GM19025 (cell line): Measurements from ENCODE around the gene KIT.
A peak's percentile ranks its signal among the peaks of the same experiment; 100 is the strongest.

ENCODE experiments used
- ATAC-seq: cut with Tn5 transposase; IDR thresholded peaks from one replicate; pipeline ENCODE4 v1.9.1; 2021; ENCODE audit warnings: mild to moderate bottlenecking, low read depth, moderate library complexity; ENCODE audit not compliant: unreplicated experiment

KIT gene

DNA sequence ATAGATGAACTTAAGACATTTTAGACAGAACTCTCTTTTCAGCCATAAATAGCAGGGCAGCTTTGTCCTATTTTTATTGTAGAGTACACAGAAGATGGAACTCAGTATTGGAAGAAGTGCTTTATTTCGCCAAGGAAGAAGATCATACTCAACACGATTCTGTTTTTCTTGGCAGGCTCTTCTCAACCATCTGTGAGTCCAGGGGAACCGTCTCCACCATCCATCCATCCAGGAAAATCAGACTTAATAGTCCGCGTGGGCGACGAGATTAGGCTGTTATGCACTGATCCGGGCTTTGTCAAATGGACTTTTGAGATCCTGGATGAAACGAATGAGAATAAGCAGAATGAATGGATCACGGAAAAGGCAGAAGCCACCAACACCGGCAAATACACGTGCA is 37.6 kb downstream of the KIT start:
- ATAC-seq: no peak

- ATAC-seq: no peak
These were observed 38.0 kb downstream of the KIT start for GRCh38 chr4:54695788-54696187.

DNA sequence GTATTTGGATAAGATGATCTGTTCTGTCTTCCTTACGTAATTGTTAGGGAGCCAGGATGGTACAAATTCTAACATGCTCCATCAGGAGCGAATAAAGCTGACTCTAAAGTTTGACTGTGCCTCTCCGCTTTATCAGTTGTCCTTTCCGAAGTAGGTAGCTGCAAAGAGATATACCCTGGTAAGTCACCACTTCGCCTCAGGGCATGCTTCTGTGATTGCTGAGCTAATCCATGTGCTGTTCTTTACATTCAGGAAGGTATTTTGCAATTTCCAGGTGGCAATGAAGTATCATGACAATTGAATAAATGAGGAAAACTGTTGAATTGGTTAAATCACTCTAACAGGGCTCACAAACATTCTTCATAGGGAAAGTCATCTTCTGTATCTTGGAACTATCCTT is 38.9 kb downstream of the KIT start:
- ATAC-seq: no peak

GRCh38 chr4:54700986-54701385 is 43.2 kb downstream of the KIT start:
- no peak for ATAC-seq

GRCh38 chr4:54703182-54703581 is 45.4 kb downstream of the KIT start:
- ATAC-seq: no peak

GRCh38 chr4:54707406-54707805 is 49.6 kb downstream of the KIT start:
- no peak for ATAC-seq

DNA sequence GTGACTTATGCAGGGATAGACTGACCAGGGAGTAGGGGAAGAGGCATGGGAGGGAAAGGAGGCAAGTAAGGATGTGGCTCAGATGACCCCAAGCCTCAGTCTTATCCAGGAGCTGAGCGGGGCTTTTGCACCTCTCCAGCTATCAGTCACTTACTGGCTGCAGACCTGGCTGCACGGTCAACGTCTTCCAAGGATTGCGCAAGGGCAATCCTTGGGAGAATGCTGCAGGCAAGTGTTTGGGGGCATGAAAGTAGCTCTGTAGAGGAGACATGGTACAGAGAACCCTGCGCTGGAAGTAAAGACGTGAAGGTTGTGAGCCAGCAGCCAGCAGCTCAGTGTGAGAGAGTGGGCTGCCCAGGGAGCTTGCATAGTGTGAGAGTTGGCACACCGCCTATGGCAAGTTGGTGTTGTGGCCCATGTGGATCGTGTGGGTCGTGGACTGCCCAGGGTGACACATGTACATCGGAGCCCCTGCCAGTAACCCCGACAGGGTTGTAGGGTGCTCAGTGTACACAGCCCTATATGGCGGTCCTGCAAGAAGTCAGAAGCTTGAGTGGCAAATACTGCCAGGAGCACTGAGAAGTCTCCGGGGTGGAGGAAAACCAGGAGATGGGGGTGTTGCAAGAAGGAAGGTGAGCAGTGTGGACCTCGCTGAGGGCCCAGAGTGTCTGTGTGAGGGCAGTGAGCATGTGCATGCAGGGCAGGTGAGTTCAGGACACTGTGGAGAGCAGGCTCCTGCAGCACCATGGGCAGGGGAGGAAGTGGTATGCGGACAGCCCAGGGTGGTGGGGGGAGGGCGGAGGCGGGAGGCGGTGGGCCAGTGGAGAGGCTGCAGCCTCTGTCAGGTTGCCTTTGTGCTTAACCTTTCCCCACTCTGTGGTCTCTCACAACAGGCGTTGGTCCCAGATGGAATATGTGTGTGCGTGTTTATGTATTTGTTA is 50.9 kb downstream of the KIT start:
- ATAC-seq: no peak

GRCh38 chr4:54709400-54709799 is 51.6 kb downstream of the KIT start:
- ATAC-seq: no peak

GRCh38 chr4:54712206-54712605 is 54.4 kb downstream of the KIT start:
- ATAC-seq: no peak

DNA sequence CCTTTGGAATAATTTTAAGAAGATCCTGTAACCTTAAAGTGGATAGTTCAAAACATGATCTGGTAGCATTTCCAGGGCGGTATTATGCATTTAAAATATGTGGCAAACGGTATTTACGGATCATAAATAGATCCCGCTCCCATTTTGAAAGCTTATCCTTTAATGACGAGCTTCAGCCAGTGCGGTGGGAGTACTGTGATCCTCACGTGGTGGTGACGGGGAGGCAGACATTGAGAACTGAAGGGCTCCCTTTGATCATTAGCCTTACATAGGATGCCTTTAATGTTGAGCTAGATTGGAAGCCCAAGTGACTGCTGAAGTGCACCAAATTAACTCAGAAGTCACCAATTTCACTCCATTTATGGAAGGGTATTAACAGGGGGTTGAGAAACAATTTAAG is 56.9 kb downstream of the KIT start:
- ATAC-seq: no peak

DNA sequence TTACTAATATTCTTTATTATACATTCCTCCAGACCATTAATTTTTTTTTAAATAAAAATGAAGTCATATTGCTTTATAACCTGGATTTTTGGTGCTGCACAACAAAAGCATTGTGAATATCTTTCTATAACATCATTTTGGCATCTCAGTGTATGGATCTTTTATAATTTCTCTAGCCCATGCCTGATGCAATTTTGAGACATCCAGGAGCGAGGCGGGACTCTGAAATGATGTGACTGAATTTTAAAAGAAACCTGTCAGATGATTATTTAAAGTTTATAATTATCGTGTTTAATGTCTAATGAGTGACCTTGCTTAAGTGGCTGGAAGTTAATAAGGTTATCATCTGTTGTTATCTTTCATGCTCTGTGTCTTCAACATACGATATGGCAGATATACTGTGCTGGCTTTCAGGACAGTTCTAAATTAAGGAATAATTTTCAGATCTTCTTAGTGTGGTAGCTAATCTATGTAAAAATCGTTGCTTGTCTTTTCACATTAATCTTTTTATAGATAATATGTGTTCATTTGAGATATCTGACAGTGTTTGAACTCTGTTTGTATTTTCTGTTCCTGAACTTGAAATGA is 58.8 kb downstream of the KIT start:
- ATAC-seq: no peak

GRCh38 chr4:54717694-54718093 is 59.9 kb downstream of the KIT start:
- ATAC-seq: no peak

DNA sequence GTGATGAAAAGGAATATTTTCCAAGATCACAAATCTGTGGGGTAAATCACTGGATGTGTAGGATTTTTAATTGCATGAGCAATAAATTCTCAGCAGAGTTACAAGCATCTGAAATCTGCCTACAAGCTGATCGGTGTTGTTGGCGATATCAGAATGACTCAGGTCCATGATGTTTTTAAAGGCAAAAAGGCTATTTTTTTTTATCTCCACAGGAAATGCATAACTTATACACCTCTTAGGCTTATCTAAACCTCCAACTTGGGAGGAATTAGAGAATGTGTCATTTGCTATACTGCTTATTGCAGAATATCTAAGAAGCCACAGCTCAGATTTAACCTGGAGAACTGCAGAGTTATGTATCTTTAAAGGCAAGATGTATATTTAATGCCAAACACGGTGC is 61.6 kb downstream of the KIT start:
- ATAC-seq: no peak

GRCh38 chr4:54723220-54723619 is 65.5 kb downstream of the KIT start:
- no peak for ATAC-seq

- no peak for ATAC-seq
These were observed 66.1 kb downstream of the KIT start for GRCh38 chr4:54723820-54724219.

DNA sequence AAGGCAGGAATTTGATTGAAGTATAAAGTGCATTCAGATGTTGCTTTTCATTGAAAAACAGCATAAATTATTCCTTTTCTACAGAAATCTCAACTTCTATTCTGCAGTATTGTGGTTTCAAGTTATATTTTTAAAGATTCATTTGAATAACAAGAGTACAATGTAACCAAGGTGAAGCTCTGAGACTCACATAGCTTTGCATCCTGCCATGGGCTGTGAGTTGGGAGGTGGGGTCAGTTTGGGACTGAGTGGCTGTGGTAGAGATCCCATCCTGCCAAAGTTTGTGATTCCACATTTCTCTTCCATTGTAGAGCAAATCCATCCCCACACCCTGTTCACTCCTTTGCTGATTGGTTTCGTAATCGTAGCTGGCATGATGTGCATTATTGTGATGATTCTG is 69.2 kb downstream of the KIT start:
- peak; percentile 34 for ATAC-seq

- peak; percentile 53 for ATAC-seq
These were observed 69.6 kb downstream of the KIT start for GRCh38 chr4:54727346-54727745.

DNA sequence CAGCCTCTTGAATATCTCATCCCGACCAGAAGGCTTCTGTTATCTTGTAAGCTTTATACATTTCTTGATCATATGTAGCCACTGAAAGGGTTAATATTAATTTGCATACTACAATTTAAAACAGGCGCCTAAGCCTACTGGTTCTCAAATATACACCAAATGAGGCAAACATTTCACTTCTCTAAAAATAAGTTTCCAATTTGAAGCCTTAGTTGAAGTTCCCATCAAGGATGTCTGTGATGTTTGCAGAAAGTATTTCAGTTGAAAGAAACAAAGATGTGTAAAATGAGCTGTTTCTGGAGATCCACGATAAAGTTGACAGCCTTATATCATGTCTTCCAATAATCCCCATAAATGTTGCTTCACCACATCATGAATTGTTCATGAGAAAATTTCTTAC is 70.6 kb downstream of the KIT start:
- ATAC-seq: no peak

DNA sequence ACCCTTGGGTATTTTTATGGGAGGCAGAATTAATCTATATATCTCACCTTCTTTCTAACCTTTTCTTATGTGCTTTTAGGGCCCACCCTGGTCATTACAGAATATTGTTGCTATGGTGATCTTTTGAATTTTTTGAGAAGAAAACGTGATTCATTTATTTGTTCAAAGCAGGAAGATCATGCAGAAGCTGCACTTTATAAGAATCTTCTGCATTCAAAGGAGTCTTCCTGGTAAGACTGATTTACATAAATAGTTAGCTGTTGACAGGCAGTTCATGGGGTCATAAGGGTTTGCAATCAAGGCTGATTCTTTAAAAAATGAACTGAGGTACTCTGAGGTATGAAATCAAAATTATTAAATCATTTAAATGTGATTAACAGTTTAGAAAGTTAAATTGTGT is 71.5 kb downstream of the KIT start:
- no peak for ATAC-seq

GRCh38 chr4:54730581-54730980 is 72.8 kb downstream of the KIT start:
- ATAC-seq: no peak

GRCh38 chr4:54731552-54731951 is 73.8 kb downstream of the KIT start:
- no peak for ATAC-seq

GRCh38 chr4:54731976-54732375 is 74.2 kb downstream of the KIT start:
- ATAC-seq: no peak
